Parathyroid adenoma (tissue), 2 donors: ENCODE results near the gene ATP1B3.

Source experiments
- H2AFZ ChIP-seq: fragments of 300-600 bp; sonication (generic); one replicate; pipeline ENCODE4 v1.7.0; 2017; ENCODE audit warnings: antibody characterized with exemption, mild to moderate bottlenecking
- H3K27ac ChIP-seq: fragments of 300-600 bp; sonication (generic); one replicate; pipeline ENCODE4 v1.7.0; 2017
- H3K27me3 ChIP-seq: fragments of 300-600 bp; sonication (generic); one replicate; pipeline ENCODE4 v1.7.0; 2017; ENCODE audit warnings: low read length; ENCODE audit not compliant: control insufficient read depth, insufficient read depth
- H3K36me3 ChIP-seq: fragments of 300-600 bp; sonication (generic); one replicate; pipeline ENCODE4 v1.7.0; 2017; ENCODE audit warnings: low read length; ENCODE audit not compliant: control insufficient read depth, insufficient read depth
- H3K4me1 ChIP-seq: fragments of 300-600 bp; sonication (generic); one replicate; pipeline ENCODE4 v1.7.0; 2017; ENCODE audit warnings: control low read depth
- H3K4me2 ChIP-seq: fragments of 300-600 bp; sonication (generic); one replicate; pipeline ENCODE4 v1.7.0; 2017; ENCODE audit warnings: low read length
- H3K4me3 ChIP-seq: fragments of 300-600 bp; sonication (generic); one replicate; pipeline ENCODE4 v1.7.0; 2017; ENCODE audit warnings: low read depth, low read length
- H3K79me2 ChIP-seq: fragments of 300-600 bp; sonication (generic); one replicate; pipeline ENCODE4 v1.7.0; 2017; ENCODE audit warnings: control low read depth
- H3K9ac ChIP-seq: fragments of 300-600 bp; sonication (generic); one replicate; pipeline ENCODE4 v1.7.0; 2017; ENCODE audit warnings: mild to moderate bottlenecking
- H3K9me3 ChIP-seq: fragments of 300-600 bp; sonication (generic); one replicate; pipeline ENCODE4 v1.7.0; 2017; ENCODE audit warnings: low read length; ENCODE audit not compliant: control insufficient read depth
- TF ChIP-seq, protein P1 (sequence below): fragments of 300-600 bp; sonication (generic); IDR thresholded peaks from one replicate; pipeline ENCODE4 v1.7.0; 2017; ENCODE audit warnings: antibody characterized with exemption, mild to moderate bottlenecking
- donor health status: primary hyperparathyroidism.

Gene ATP1B3

DNA sequence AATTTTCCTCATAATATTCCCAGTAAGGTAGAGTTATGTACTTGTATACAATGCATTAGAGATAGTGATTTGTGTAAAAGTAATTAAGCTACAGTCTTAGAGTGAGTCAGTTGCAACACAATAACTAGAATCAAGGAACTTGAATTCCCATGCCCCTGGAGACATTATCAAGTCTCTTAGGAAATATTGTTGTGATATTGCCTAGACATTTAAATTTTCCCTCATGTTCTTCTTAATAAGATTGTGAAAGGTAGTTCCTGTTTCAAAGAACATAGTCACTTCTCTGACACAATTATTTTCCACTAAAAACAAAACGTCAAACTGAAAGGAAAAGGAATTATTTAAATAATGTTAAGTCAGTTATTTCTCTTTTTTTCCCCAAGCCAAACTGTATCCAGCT lies 13.0 kb upstream of the ATP1B3 start:
- Histone ChIP-seq H3K4me2 (no peak overlapping the region), H3K27ac (no peak overlapping the region), H3K4me3 (no peak overlapping the region), H3K4me1 (no peaks in the 10 kb centered on the region), H3K36me3 (no peaks in the 10 kb centered on the region), H3K9ac (no peak overlapping the region), H3K27me3 (no peaks in the 10 kb centered on the region), H2AFZ (no peak overlapping the region), H3K79me2 (no peaks in the 10 kb centered on the region), H3K9me3 (no peaks in the 10 kb centered on the region)
- TF ChIP-seq, protein P1, sequence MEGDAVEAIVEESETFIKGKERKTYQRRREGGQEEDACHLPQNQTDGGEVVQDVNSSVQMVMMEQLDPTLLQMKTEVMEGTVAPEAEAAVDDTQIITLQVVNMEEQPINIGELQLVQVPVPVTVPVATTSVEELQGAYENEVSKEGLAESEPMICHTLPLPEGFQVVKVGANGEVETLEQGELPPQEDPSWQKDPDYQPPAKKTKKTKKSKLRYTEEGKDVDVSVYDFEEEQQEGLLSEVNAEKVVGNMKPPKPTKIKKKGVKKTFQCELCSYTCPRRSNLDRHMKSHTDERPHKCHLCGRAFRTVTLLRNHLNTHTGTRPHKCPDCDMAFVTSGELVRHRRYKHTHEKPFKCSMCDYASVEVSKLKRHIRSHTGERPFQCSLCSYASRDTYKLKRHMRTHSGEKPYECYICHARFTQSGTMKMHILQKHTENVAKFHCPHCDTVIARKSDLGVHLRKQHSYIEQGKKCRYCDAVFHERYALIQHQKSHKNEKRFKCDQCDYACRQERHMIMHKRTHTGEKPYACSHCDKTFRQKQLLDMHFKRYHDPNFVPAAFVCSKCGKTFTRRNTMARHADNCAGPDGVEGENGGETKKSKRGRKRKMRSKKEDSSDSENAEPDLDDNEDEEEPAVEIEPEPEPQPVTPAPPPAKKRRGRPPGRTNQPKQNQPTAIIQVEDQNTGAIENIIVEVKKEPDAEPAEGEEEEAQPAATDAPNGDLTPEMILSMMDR, result no peak

DNA sequence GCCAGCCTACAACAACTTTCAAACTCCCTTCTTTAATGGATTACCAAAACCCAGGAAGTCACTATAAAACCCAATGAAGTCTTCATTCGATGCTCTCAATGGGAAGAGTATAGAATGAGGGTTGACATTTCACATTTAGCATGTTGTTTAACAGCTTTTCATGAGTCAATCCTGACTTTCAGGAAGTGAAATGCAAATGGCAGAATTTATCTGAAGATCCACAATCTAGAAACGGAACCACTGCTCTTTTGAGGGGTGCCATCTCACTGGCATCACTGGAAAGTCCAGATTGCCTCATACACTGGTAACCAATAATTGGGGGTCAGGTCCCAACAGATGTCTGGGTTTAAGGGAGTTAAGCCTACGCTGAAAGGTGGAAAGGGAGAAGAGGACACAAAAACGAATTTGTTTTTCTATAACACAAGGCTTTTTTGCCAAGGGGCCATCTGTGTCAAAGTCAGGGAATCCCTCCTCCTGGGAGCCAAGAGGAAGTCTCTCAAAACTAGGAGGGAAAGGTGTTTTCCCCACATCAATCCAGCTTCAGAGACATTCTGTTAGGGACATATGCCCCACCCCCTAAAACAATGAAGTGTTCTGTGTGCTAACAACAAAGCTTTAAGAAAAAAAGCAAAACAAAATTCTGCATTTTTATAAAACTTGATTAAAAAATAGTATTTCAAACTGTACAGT lies 12.0 kb upstream of the ATP1B3 start:
- Histone ChIP-seq H3K36me3 (no peaks in the 10 kb centered on the region), H3K4me1 (no peaks in the 10 kb centered on the region), H3K27me3 (no peaks in the 10 kb centered on the region), H2AFZ (no peak overlapping the region), H3K4me2 (no peak overlapping the region), H3K79me2 (no peaks in the 10 kb centered on the region), H3K27ac (no peak overlapping the region), H3K9me3 (no peaks in the 10 kb centered on the region), H3K4me3 (no peak overlapping the region), H3K9ac (no peak overlapping the region)
- TF ChIP-seq, protein P1, result no peak

DNA sequence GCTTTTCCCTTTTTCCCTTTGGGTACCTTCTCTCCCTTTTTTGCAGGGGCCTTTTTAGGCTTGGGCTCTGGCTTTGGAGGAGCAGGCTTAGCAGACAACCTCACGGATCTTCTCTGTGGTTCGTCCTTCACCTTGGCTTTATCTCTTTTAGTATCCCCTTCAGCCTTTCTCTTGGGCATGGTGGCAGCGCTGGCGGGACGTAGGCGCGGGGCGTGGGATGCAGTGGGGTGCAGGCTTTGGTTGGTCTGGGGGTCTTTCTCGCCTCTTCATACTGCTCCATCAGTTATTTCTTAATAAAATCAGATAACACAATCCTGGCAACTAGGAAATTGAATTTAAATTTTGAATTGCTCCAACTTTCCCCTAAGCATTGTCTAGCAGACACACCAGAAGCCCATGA lies 11.3 kb upstream of the ATP1B3 start:
- H3K9me3 ChIP-seq, result no peaks in the 10 kb centered on the region
- no peaks in the 10 kb centered on the region for H3K36me3 ChIP-seq
- no peaks in the 10 kb centered on the region for H3K4me1 ChIP-seq
- H3K27me3 ChIP-seq, result no peaks in the 10 kb centered on the region
- H3K27ac ChIP-seq, result no peak overlapping the region
- H3K79me2 ChIP-seq, result no peaks in the 10 kb centered on the region
- no peak overlapping the region for H3K4me2 ChIP-seq
- no peak overlapping the region for H3K9ac ChIP-seq
- no peak overlapping the region for H2AFZ ChIP-seq
- TF ChIP-seq, protein P1, result no peak
- no peak overlapping the region for H3K4me3 ChIP-seq

DNA sequence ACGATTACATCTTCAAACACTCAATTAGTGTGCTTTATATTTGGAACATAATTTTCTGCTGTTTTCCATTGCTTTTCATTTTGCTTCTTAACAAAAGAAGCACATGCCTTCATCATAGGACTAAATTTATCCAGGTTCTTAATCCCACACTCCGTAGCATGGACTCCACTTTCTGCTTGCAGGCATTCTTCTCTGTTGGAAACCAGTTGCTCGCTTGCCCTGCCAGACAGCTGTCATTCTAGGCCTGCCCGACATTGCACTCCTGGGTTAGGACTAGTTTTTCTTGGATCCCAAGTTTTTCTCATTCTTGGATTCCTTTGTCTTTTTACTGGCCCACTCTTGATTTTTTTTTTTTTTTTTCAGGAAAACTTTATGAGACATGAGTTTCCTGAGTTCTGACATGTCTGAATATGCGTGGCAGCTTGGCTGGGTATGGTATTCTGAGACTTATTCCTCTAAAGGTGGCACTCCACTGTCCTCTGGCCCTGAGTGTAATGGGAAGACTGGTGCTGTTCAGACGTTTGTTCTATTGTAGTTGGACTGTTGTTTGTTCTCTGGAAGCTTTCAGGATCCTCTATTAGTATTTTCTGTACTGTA lies 6.3 kb upstream of the ATP1B3 start:
- Histone ChIP-seq H3K27ac (no peak overlapping the region), H3K36me3 (no peaks in the 10 kb centered on the region), H3K9ac (no peak overlapping the region), H3K4me3 (no peak overlapping the region), H3K4me2 (no peak overlapping the region), H3K27me3 (no peaks in the 10 kb centered on the region), H2AFZ (no peak overlapping the region), H3K79me2 (no peaks in the 10 kb centered on the region), H3K9me3 (no peaks in the 10 kb centered on the region), H3K4me1 (no peaks in the 10 kb centered on the region)
- TF ChIP-seq, protein P1, result no peak
